T-helper 22 cell (primary cell): ENCODE measurements around the gene MTCL1.

Experiments used
- DNase-seq: peaks from one replicate; pipeline ENCODE4 v3.0.0-alpha.2; 2020; ENCODE audit warnings: low read depth

Gene MTCL1

GRCh38 chr18:8833480-8833879, 128.1 kb downstream of the MTCL1 start:
- DNase-seq, result no peak

DNA sequence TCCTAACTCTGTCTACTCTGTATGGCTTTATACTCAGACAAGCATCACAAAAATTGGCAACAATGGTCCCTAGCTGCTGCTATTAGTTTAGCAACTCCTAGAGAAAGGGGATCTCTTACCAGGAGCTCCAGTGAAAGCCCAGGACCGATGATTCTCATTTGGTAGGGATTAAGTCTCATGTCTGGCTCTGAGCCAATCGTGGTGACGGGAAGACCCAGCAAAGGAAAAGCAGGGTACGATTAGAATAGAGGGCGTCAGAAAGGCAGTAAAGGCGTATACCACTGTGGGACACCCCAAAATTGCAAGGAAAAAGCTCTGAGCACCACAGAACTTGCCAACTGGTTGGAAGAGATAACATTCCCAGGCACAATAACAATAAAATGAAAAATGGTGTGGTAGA, 129.5 kb downstream of the MTCL1 start:
- no peak for DNase-seq

- no peak for DNase-seq
Observed at GRCh38 chr18:8835521-8835953, 130.2 kb downstream of the MTCL1 start.

DNA sequence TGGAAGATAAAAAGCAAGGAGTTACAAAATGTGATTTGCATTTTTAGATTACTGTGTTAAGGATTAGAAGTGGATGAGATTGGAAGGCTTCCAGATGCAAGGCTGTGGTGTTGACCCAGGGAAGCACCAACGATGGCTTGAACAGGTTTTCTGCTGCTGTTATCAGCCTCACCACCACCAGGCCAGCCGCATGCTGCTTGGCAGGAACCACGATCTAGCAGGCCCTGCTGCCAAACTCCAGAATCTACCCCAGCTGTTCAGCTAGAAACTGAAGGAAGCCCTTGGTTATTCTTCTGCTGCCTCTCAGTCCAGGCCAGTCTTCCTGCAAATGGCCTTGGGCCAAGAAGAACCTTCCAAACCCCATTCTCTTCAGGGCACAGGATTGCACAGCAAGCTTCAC, 133.9 kb downstream of the MTCL1 start:
- DNase-seq, result no peak

DNA sequence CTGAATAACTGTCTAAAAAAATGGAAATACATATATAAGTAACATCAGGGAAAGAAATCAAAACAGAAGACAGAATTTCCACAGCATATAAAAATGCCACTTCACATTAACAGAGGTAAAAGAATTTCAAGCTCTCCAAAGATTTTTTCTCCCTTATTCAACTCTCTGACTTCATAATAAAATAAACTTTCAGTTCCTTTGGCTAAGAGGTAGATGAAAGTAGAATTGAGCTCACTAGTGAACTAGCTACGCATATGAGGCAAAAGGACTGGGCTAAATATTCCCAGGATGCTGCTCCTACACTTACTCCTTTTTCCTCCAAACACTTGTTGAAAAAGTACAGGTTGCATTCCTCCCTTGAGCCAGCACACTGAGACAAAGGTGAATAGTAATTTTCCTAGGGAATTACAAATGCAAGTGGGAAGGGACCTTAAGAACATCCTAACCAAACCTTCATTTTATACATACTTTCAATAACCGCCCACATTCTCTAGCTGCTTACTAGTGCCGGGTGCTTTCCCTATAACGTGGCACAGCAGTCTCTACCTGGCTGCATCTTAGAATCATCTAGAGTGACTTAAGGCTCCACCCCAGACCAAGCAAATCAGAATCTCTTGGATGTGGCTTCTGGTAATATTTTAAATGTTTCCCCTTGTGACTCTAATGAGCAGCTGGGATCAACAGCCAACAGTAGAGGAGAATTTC, 136.6 kb downstream of the MTCL1 start:
- DNase-seq, result no peak

DNA sequence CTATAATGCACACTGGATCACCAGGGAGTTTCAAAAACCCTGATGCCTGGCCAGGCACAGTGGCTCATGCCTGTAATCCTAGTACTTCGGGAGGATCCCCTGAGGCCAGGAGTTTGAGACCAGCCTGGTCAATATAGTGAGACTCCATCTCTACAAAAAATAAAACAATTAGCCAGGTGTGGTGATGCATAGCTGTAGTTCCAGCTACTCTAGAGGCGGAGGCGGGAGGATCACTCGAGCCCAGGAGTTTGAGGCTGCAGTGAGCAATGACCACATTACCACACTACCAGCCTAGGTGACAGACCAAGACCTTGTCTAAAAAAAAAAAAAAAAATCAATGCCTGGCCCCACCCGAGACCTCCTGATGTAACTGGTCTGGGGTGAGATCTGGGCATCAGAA, 137.2 kb downstream of the MTCL1 start:
- no peak for DNase-seq

GRCh38 chr18:8843005-8843404, 137.6 kb downstream of the MTCL1 start:
- DNase-seq, result no peak

- DNase-seq, result no peak
Observed at GRCh38 chr18:8844721-8845148, 139.4 kb downstream of the MTCL1 start.

GRCh38 chr18:8845506-8845905, 140.2 kb downstream of the MTCL1 start:
- no peak for DNase-seq

- no peak for DNase-seq
Observed at GRCh38 chr18:8847066-8847755, 141.9 kb downstream of the MTCL1 start.

- no peak for DNase-seq
Observed at GRCh38 chr18:8847900-8848299, 142.5 kb downstream of the MTCL1 start.

GRCh38 chr18:8848541-8848940, 143.2 kb downstream of the MTCL1 start:
- no peak for DNase-seq

DNA sequence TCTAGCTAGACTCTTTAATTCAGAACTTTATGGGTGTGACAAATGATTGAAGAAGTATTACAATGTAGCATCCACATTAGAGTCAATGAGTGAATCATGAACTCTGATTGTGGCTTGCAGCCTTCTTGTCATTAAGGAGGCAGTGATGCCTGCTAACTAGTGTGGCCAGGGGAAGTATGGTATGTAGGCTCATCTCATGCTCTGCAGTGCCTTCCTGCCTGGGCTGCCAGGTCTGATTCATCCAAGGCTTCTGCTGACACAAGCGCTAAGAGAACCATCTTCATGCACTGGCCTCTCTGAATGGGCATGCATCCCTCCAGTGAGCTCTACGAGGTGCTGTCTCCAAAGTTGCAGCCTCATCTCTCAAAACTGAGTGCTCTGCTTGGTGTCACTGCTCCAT, 144.3 kb downstream of the MTCL1 start:
- DNase-seq, result no peak

GRCh38 chr18:8851659-8852058, 146.3 kb downstream of the MTCL1 start:
- DNase-seq, result no peak

DNA sequence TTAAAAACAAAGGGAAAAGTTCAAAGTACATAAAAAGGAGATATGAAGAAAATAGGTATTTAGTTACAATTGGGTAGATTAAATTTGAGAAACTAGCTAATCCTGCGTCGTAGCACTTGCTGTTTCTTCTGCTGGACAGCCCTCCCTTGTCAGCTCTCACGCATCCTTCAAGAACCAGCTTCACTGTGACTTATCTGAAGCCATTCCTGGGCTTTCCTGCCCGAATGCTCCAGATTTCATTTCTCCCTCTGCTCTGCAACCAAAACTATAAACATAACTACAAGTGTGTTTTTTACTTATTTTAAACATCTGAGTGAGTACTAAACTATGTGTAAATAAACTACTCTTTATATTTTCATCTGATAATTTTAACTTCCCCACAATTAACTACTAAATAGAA, 149.2 kb downstream of the MTCL1 start:
- DNase-seq, result no peak

DNA sequence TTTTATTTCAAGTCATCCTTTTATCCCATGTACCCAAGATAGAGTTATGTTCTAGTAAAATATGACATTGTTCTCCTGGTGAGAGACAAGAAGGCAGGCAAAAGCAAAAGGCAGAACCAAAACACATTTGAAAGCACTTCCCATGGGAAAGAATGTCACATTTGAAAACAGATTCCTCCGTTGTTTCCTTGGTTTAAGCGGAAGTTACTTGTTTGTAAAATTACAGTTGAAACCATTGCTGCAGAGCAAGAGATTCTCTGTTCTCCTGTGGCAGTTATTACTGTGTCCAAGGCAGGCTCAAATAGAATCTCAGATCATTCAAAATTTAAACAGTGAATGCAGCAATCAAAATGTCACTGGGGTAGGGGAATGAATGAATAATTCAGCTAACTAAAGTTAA, 149.6 kb downstream of the MTCL1 start:
- no peak for DNase-seq

DNA sequence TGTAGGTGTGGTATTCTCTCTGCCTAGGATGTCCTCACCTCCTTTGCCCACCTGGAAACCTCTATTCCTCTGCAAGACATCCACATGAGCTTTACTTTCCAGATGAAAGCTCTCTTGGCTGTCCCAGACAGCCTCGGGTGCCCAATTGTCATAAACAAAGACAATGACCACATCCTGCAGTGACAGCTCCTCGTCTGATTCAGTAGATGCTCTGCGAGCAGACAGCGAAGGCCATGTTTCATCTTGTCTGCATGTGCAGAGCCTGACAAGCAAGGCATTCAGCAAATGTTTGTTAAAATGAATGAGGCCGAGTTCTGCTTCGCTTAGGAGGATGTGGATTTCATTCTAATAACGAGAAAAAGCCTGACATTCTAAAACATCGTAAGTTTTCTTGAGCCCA, 150.9 kb downstream of the MTCL1 start:
- DNase-seq, result no peak

DNA sequence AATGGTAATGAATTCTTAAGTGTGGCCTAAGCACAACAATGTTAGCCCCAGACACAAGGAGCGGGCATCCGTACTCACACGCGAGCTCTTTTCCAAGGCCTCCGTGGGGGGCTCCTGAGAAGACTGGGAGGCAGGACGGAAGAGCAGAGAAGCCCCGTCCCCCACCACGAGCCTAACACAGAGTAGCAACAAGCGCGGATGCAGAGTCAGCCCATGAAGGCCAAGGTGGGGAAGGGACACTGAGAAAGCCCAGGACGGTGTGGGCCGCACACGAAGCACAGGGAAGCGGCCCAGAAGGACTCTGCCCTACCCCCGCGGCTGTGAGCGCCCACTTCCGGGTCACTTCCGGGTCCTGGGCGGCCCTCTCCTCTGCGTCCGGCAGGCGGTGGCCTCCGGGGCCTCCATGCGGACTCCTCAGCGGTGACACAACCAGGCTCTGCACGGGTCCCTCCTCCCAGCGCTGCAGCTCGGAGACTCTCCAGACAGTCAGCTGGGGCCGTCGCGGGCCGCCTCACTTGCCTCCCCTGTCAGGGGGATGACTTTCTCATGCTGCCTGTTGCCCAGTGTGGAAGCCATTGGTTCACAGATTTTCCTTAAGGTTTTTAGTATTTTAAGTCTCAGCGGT, 151.5 kb downstream of the MTCL1 start:
- no peak for DNase-seq

GRCh38 chr18:8857806-8858205, 152.4 kb downstream of the MTCL1 start:
- no peak for DNase-seq

DNA sequence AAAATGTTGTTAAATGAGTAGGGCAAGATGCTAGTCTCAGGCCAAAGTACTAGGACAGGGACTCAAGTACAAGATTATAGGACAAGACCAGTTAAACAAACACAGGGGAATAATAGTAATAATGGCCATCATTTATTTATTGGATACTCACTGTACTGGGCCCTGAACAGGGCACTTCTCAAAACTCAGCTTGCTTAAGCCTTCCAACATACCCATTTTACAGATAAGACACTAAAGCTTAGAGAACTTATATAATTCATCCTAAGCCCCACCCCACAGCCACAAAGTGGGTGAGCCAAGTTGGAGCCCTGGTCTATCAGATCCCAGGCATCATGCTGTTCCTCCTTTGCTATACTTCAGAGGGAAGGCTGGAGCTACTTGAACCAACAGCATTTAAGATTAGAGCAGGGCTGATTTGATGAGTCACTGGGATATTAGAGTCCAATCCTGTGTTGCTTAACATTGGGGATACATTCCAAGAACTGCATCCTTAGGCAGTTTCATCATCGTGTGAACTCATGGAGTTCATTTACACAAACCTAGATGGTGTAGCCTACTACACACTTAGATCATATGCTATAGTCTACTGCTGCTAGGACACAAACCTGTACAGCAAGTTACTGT, 153.6 kb downstream of the MTCL1 start:
- DNase-seq, result no peak

GRCh38 chr18:8860845-8861642, 155.7 kb downstream of the MTCL1 start:
- DNase-seq, result no peak

DNA sequence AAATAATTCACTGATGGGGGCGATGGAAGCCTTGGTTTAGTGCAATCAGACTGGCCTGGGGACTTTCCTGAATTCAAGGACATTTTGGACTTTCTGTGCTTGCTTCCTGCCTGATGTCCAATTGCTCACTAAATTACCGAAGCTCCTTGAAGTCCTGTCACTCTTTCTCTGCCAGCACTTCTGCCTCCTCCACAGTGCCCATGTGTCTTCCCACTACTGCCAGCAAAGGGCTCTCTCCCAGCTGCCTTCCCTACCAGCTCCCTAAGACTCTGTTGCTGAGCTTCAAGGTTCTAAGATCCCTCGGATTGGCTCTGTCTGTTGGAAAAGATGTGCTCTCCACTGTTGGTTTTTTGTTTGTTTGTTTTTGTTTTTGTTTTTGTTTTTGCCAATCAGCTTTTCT, 158.1 kb downstream of the MTCL1 start:
- no peak for DNase-seq
